ENCODE measurements around the gene BAHCC1. TPM values are rescaled to one million over a fixed set of nuclear protein-coding genes. Genes with fewer than 3 reads are reported as not detected.

The BAHCC1 gene
- 15.3 and 23.0 TPM in 2 replicates for total RNA-seq

GRCh38 chr17:81394921-81395599 is at the start of gene BAHCC1:
Gene BAHCC1 (plus strand): TSS chr17:81395457. CDS start chr17:81399740, 4,283 bp downstream.

GRCh38 chr17:81512562-81513371 is 117.5 kb downstream of the BAHCC1 start, which contains the start of gene ACTG1:
Gene ACTG1 (minus strand): TSS chr17:81512799. CDS start chr17:81512354, 445 bp downstream.

Other genes starting within 250 kb of the BAHCC1 start
- not detected in 2 replicates for gene PVALEF, start 229.9 kb upstream of the BAHCC1 start, total RNA-seq
- 2.1 and 2.3 TPM in 2 replicates for gene AATK, start 229.2 kb upstream of the BAHCC1 start, total RNA-seq
- 12.2 and 12.8 TPM in 2 replicates for gene CEP131, start 172.5 kb upstream of the BAHCC1 start, total RNA-seq
- gene TEPSIN, start 156.4 kb upstream of the BAHCC1 start, total RNA-seq, result 20.1 and 23.0 TPM in 2 replicates
- 66.6 and 78.2 TPM in 2 replicates for gene NDUFAF8, start 156.1 kb upstream of the BAHCC1 start, total RNA-seq
- 80.6 and 91.1 TPM in 2 replicates for gene SLC38A10, start 100.2 kb upstream of the BAHCC1 start, total RNA-seq
- 10,454 and 10,567 TPM in 2 replicates for gene ACTG1, start 117.3 kb downstream of the BAHCC1 start, total RNA-seq
- gene FSCN2, start 132.9 kb downstream of the BAHCC1 start, total RNA-seq, result 1.2 TPM in 1 of 2 replicates, not detected in the other
- 29.4 and 31.2 TPM in 2 replicates for gene FAAP100, start 156.9 kb downstream of the BAHCC1 start, total RNA-seq
- gene NPLOC4, start 241.7 kb downstream of the BAHCC1 start, total RNA-seq, result 79.1 and 89.9 TPM in 2 replicates
- 0.20 TPM in 1 of 2 replicates, not detected in the other for gene TSPAN10, start 241.7 kb downstream of the BAHCC1 start, total RNA-seq